ENCODE data around the gene LGI2. TPM values are rescaled to one million over a fixed set of nuclear protein-coding genes. Genes with fewer than 3 reads are reported as not detected.
"Not testable (repeated sequence)": the region's sequence is repeated elsewhere in the genome, so short reads cannot be mapped to it uniquely, and the experiment has no call there.

Gene LGI2
- total and polyA plus RNA-seq, 4 donors, result 6.4 to 20.0 (median 19.5) TPM

GRCh38 chr4:25028851-25029250, 1.9 kb downstream of the LGI2 start:
- Histone ChIP-seq H3K27me3 (ENCODE audit: control insufficient read depth, insufficient read depth, low read length) (peaks cover 26% of the 10 kb centered on the region), H3K4me1 (ENCODE audit: control insufficient read depth, insufficient read depth, low read length) (peaks cover 19% of the 10 kb centered on the region), H3K36me3 (ENCODE audit: control insufficient read depth, insufficient read depth, low read length) (no peaks in the 10 kb centered on the region), H3K4me3 (ENCODE audit: low read depth, low read length) (no peak overlapping the region), H3K27ac (ENCODE audit: low read depth, low read length) (no peak overlapping the region), H3K9me3 (ENCODE audit: control insufficient read depth, insufficient read depth, low read length) (no peaks in the 10 kb centered on the region)
- WGBS (ENCODE audit: insufficient coverage), result 88% methylated on average over 1 of the region's 3 CpGs
- no peak for DNase-seq (ENCODE audit: low read depth in 4 of 6, low spot score in 6 of 6)

DNA sequence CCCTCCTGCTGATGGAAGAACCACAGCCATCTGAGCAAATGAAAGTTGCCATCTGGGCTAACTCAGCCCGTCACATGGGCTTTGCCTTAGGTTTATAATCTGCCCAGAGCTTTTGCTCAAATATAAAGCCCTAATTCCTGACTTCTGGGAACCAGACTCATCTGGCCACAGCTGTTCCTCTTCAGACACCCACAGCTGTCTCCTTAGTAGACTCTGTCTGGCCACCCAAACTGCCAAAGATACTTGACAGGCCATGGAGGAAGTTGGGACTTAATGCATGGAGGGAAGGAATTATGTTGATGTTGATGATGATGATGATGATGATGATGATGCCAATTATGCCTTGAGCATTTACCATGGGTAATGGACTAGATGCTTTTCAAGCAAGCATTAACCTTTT, 8.0 kb downstream of the LGI2 start:
- WGBS (ENCODE audit: insufficient coverage), result 100% methylated on average over 1 of the region's 1 CpG
- Histone ChIP-seq H3K36me3 (ENCODE audit: control insufficient read depth, insufficient read depth, low read length) (no peaks in the 10 kb centered on the region), H3K4me3 (ENCODE audit: low read depth, low read length) (no peak overlapping the region), H3K27me3 (ENCODE audit: control insufficient read depth, insufficient read depth, low read length) (peaks cover under 1% of the 10 kb centered on the region), H3K9me3 (ENCODE audit: control insufficient read depth, insufficient read depth, low read length) (no peaks in the 10 kb centered on the region), H3K4me1 (ENCODE audit: control insufficient read depth, insufficient read depth, low read length) (no peaks in the 10 kb centered on the region), H3K27ac (ENCODE audit: low read depth, low read length) (no peak overlapping the region)
- no peak for DNase-seq (ENCODE audit: low read depth in 4 of 6, low spot score in 6 of 6)

DNA sequence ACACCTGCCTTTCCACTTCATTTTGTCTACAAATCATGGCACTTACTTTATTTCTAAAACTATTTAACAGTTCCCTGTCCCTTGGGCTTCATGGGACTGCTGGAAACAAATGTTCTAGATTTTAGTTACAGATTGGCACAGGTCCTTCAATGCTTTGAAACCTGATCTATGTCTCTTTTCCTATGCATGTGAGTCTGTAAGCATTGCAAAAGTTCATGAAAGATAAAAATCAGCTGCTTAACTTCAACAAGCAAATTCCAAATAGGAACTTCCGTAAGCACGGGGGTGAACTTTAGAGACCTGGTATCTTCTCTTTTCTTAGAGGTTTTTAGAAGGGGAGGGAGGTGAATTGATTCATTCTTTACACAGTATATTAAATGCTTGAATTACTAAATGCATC, 9.5 kb downstream of the LGI2 start:
- Histone ChIP-seq H3K9me3 (ENCODE audit: control insufficient read depth, insufficient read depth, low read length) (no peaks in the 10 kb centered on the region), H3K27me3 (ENCODE audit: control insufficient read depth, insufficient read depth, low read length) (no peaks in the 10 kb centered on the region), H3K27ac (ENCODE audit: low read depth, low read length) (no peak overlapping the region), H3K4me1 (ENCODE audit: control insufficient read depth, insufficient read depth, low read length) (no peaks in the 10 kb centered on the region), H3K4me3 (ENCODE audit: low read depth, low read length) (no peak overlapping the region), H3K36me3 (ENCODE audit: control insufficient read depth, insufficient read depth, low read length) (no peaks in the 10 kb centered on the region)
- no peak for DNase-seq (ENCODE audit: low read depth in 4 of 6, low spot score in 6 of 6)
- no CpG with 5 or more reads among the region's 2 CpGs for WGBS (ENCODE audit: insufficient coverage)

DNA sequence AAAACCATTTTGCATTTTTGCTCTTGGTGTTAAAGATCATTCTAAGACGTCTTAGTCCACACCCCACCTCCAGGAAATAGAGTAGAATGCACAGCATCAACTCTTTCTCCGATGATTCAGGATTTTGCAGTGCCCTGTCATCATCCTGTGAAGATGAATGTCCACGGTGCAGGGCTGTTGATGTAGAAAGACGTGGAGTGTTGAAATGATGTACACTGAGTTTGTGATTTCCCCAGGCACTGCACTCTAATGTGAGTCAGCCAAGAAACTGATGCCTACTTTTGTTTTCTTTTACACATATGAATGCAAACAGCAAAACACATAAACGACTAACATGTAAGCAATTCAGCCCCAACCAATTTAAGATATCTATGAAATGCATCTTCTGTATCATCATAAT, 10.5 kb downstream of the LGI2 start:
- 83% methylated on average over 3 of the region's 5 CpGs for WGBS (ENCODE audit: insufficient coverage)
- no peaks in the 10 kb centered on the region for H3K9me3 ChIP-seq (ENCODE audit: control insufficient read depth, insufficient read depth, low read length)
- no peaks in the 10 kb centered on the region for H3K27me3 ChIP-seq (ENCODE audit: control insufficient read depth, insufficient read depth, low read length)
- H3K27ac ChIP-seq (ENCODE audit: low read depth, low read length), result no peak overlapping the region
- H3K36me3 ChIP-seq (ENCODE audit: control insufficient read depth, insufficient read depth, low read length), result no peaks in the 10 kb centered on the region
- H3K4me3 ChIP-seq (ENCODE audit: low read depth, low read length), result no peak overlapping the region
- H3K4me1 ChIP-seq (ENCODE audit: control insufficient read depth, insufficient read depth, low read length), result no peaks in the 10 kb centered on the region
- no peak for DNase-seq (ENCODE audit: low read depth in 4 of 6, low spot score in 6 of 6)

GRCh38 chr4:25019501-25019900, 11.2 kb downstream of the LGI2 start:
- no peak for DNase-seq (ENCODE audit: low read depth in 4 of 6, low spot score in 6 of 6)
- Histone ChIP-seq H3K9me3 (ENCODE audit: control insufficient read depth, insufficient read depth, low read length) (no peaks in the 10 kb centered on the region), H3K4me1 (ENCODE audit: control insufficient read depth, insufficient read depth, low read length) (peaks cover 1% of the 10 kb centered on the region), H3K36me3 (ENCODE audit: control insufficient read depth, insufficient read depth, low read length) (no peaks in the 10 kb centered on the region), H3K4me3 (ENCODE audit: low read depth, low read length) (no peak overlapping the region), H3K27me3 (ENCODE audit: control insufficient read depth, insufficient read depth, low read length) (no peaks in the 10 kb centered on the region), H3K27ac (ENCODE audit: low read depth, low read length) (no peak overlapping the region)
- 86% methylated on average over 2 of the region's 2 CpGs for WGBS (ENCODE audit: insufficient coverage)

GRCh38 chr4:25015012-25015411, 15.7 kb downstream of the LGI2 start:
- Histone ChIP-seq H3K9me3 (ENCODE audit: control insufficient read depth, insufficient read depth, low read length) (no peaks in the 10 kb centered on the region), H3K36me3 (ENCODE audit: control insufficient read depth, insufficient read depth, low read length) (no peaks in the 10 kb centered on the region), H3K4me3 (ENCODE audit: low read depth, low read length) (no peak overlapping the region), H3K27me3 (ENCODE audit: control insufficient read depth, insufficient read depth, low read length) (no peaks in the 10 kb centered on the region), H3K4me1 (ENCODE audit: control insufficient read depth, insufficient read depth, low read length) (peaks cover 7% of the 10 kb centered on the region), H3K27ac (ENCODE audit: low read depth, low read length) (no peak overlapping the region)
- 80% methylated on average over 2 of the region's 3 CpGs for WGBS (ENCODE audit: insufficient coverage)
- DNase-seq (ENCODE audit: low read depth in 4 of 6, low spot score in 6 of 6), result peak in 2 of 6 donors; percentile 64 to 65

DNA sequence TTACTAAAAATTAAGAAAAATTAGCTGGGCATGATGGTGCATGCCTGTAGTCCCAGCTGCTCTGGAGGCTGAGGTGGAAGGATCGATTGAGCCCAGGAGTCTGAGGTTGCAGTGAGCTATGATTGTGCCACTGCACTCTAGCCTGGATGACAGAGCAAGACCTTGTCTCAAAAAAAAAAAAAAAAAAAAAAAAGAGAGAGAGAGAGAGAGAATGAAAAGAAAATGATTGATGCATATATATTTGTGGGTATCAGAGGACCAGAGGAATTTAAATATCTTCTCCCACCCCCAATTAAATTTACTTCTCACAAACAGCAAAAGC, 16.1 kb downstream of the LGI2 start:
- H3K36me3 ChIP-seq (ENCODE audit: control insufficient read depth, insufficient read depth, low read length); H3K27me3 ChIP-seq (ENCODE audit: control insufficient read depth, insufficient read depth, low read length); H3K27ac ChIP-seq (ENCODE audit: low read depth, low read length); DNase-seq (ENCODE audit: low read depth in 4 of 6, low spot score in 6 of 6); H3K9me3 ChIP-seq (ENCODE audit: control insufficient read depth, insufficient read depth, low read length); H3K4me1 ChIP-seq (ENCODE audit: control insufficient read depth, insufficient read depth, low read length); H3K4me3 ChIP-seq (ENCODE audit: low read depth, low read length): not testable (repeated sequence)
- 70% methylated on average over 1 of the region's 1 CpG for WGBS (ENCODE audit: insufficient coverage)

- H3K27ac ChIP-seq (ENCODE audit: low read depth, low read length), result peak overlapping the region; percentile 25
- peaks cover 7% of the 10 kb centered on the region for H3K4me1 ChIP-seq (ENCODE audit: control insufficient read depth, insufficient read depth, low read length)
- WGBS (ENCODE audit: insufficient coverage), result 19% methylated on average over 4 of the region's 9 CpGs
- H3K9me3 ChIP-seq (ENCODE audit: control insufficient read depth, insufficient read depth, low read length), result no peaks in the 10 kb centered on the region
- H3K27me3 ChIP-seq (ENCODE audit: control insufficient read depth, insufficient read depth, low read length), result no peaks in the 10 kb centered on the region
- DNase-seq (ENCODE audit: low read depth in 4 of 6, low spot score in 6 of 6), result peak in 2 of 6 donors; percentile 59 to 86
- H3K36me3 ChIP-seq (ENCODE audit: control insufficient read depth, insufficient read depth, low read length), result no peaks in the 10 kb centered on the region
- no peak overlapping the region for H3K4me3 ChIP-seq (ENCODE audit: low read depth, low read length)
These were observed 16.7 kb downstream of the LGI2 start for GRCh38 chr4:25013756-25014661.

DNA sequence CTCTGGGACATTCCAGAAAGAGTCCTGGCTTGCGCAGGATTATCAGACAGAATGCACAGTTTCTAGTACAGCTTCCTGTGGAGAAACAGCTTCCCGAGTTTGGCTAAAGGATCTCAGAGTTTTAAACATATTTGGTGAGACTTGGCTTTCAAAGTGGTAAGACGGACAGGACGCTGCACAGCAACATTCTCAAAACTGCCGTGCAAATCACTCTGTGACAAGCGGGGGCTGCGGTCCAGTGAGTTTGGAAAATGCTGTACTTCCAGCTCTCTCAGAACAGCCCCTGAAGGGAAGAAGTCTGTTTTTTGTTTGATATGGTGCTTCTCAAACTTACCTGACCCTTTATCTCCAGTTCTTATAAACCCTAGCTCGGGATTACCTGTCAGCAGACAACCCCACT, 18.1 kb downstream of the LGI2 start:
- H3K27ac ChIP-seq (ENCODE audit: low read depth, low read length), result no peak overlapping the region
- no peak for DNase-seq (ENCODE audit: low read depth in 4 of 6, low spot score in 6 of 6)
- peaks cover 7% of the 10 kb centered on the region for H3K4me1 ChIP-seq (ENCODE audit: control insufficient read depth, insufficient read depth, low read length)
- no peaks in the 10 kb centered on the region for H3K9me3 ChIP-seq (ENCODE audit: control insufficient read depth, insufficient read depth, low read length)
- 91% methylated on average over 6 of the region's 8 CpGs for WGBS (ENCODE audit: insufficient coverage)
- H3K36me3 ChIP-seq (ENCODE audit: control insufficient read depth, insufficient read depth, low read length), result no peaks in the 10 kb centered on the region
- H3K27me3 ChIP-seq (ENCODE audit: control insufficient read depth, insufficient read depth, low read length), result no peaks in the 10 kb centered on the region
- no peak overlapping the region for H3K4me3 ChIP-seq (ENCODE audit: low read depth, low read length)

GRCh38 chr4:25011135-25011866, 19.4 kb downstream of the LGI2 start:
- no peaks in the 10 kb centered on the region for H3K9me3 ChIP-seq (ENCODE audit: control insufficient read depth, insufficient read depth, low read length)
- 89% methylated on average over 9 of the region's 14 CpGs for WGBS (ENCODE audit: insufficient coverage)
- H3K36me3 ChIP-seq (ENCODE audit: control insufficient read depth, insufficient read depth, low read length), result no peaks in the 10 kb centered on the region
- no peak overlapping the region for H3K4me3 ChIP-seq (ENCODE audit: low read depth, low read length)
- H3K4me1 ChIP-seq (ENCODE audit: control insufficient read depth, insufficient read depth, low read length), result peaks cover 7% of the 10 kb centered on the region
- H3K27me3 ChIP-seq (ENCODE audit: control insufficient read depth, insufficient read depth, low read length), result no peaks in the 10 kb centered on the region
- DNase-seq (ENCODE audit: low read depth in 4 of 6, low spot score in 6 of 6), result no peak
- no peak overlapping the region for H3K27ac ChIP-seq (ENCODE audit: low read depth, low read length)

Data from spinal cord (tissue), 10 donors.